PC-9 (cell line): Measurements from ENCODE around the gene GRIN2A. TPM values are rescaled to one million over a fixed set of nuclear protein-coding genes. Genes with fewer than 3 reads are reported as not detected.

ENCODE experiments used
- BruUV-seq: library from RNA; stranded (reverse); fragments of 400-500 nt; replicated peaks from 2 replicates; lab custom pipeline; 2021; lab: Mats Ljungman, UMichigan
- CTCF ChIA-PET: fragments of 300-600 bp; sonication (Branson Sonifier 250); formaldehyde crosslinking; loops from one replicate; lab custom pipeline; 2022; ENCODE audit warnings: antibody characterized with exemption; lab: Charles Lee
- POLR2A ChIA-PET: fragments of 300-600 bp; sonication (Branson Sonifier 250); formaldehyde crosslinking; loops from one replicate; lab custom pipeline; 2022; ENCODE audit warnings: antibody characterized with exemption; ENCODE audit not compliant: unreplicated experiment; lab: Charles Lee
- DNase-seq, 2 experiments: peaks; one replicate each; pipeline versions ENCODE4 v3.0.0 to v3.0.0-alpha.2; 2015 to 2022; ENCODE audit warnings: mixed read lengths in 1 of 2
- H2AFZ ChIP-seq: fragments of 200-600 bp; sonication (generic); 2 replicates; pipeline ENCODE4 v1.8.1; 2017; ENCODE audit warnings: antibody characterized with exemption
- H3F3A ChIP-seq: fragments of 200-600 bp; sonication (generic); 2 replicates; pipeline ENCODE4 v1.8.1; 2017; ENCODE audit warnings: antibody characterized with exemption, mild to moderate bottlenecking, low read depth; ENCODE audit not compliant: insufficient read depth
- H3K27ac ChIP-seq: fragments of 200-600 bp; sonication (generic); 2 replicates; pipeline ENCODE4 v1.6.1; 2016; ENCODE audit warnings: mixed run types
- H3K27me3 ChIP-seq: fragments of 200-600 bp; sonication (generic); 2 replicates; pipeline ENCODE4 v1.6.1; 2016; ENCODE audit warnings: low read depth, mixed run types; ENCODE audit not compliant: insufficient read depth
- H3K36me3 ChIP-seq: fragments of 200-600 bp; sonication (generic); 2 replicates; pipeline ENCODE4 v1.6.1; 2016; ENCODE audit warnings: low read depth, mixed run types
- H3K4me1 ChIP-seq: fragments of 200-600 bp; sonication (generic); replicated peaks from 2 replicates; pipeline ENCODE4 v1.6.1; 2016; ENCODE audit warnings: mixed run types; ENCODE audit not compliant: insufficient read depth
- H3K4me2 ChIP-seq: fragments of 200-600 bp; sonication (generic); 2 replicates; pipeline ENCODE4 v1.6.1; 2017; ENCODE audit warnings: mixed run types
- H3K4me3 ChIP-seq: fragments of 200-600 bp; sonication (generic); 2 replicates; pipeline ENCODE4 v1.6.1; 2016; ENCODE audit warnings: mixed run types
- H3K79me2 ChIP-seq: fragments of 200-600 bp; sonication (generic); 2 replicates; pipeline ENCODE4 v1.6.1; 2017; ENCODE audit warnings: low read depth, mixed run types
- H3K9me2 ChIP-seq: fragments of 200-600 bp; sonication (generic); 2 replicates; pipeline ENCODE4 v1.8.1; 2017; ENCODE audit warnings: mild to moderate bottlenecking; ENCODE audit not compliant: insufficient read depth
- H3K9me3 ChIP-seq: fragments of 200-600 bp; sonication (generic); 2 replicates; pipeline ENCODE4 v1.8.1; 2016; ENCODE audit warnings: low read depth; ENCODE audit not compliant: insufficient read depth
- H4K20me1 ChIP-seq: fragments of 200-600 bp; sonication (generic); 2 replicates; pipeline ENCODE4 v1.8.1; 2017; ENCODE audit not compliant: insufficient read depth
- CTCF ChIP-seq: fragments of 200-600 bp; sonication (generic); conservative IDR thresholded peaks from 2 replicates; pipeline ENCODE4 v1.6.1; 2017; ENCODE audit warnings: mixed run types, antibody characterized with exemption, mild to moderate bottlenecking, moderate library complexity
- EZH2 ChIP-seq: fragments of 200-600 bp; sonication (generic); IDR thresholded peaks from 2 replicates; pipeline ENCODE4 v1.8.0; 2017; ENCODE audit warnings: antibody characterized with exemption, low read depth
- intact Hi-C: fragments of 100-400 bp; cut with micrococcal nuclease; formaldehyde crosslinking; loops from one replicate; pipeline ENCODE4 v1.10.0; 2022; ENCODE audit not compliant: unreplicated experiment
- total RNA-seq: library from RNA; stranded (reverse); gene quantifications from 2 replicates; pipeline ENCODE4 v1.2.3, GENCODE V29; 2021

Gene GRIN2A
- total RNA-seq, 1 experiment from 2014 or later: not detected

GRCh38 chr16:9970244-9970643 lies 212.0 kb downstream of the GRIN2A start:
- ChIA-PET CTCF (no interaction called here), POLR2A (no interaction called here)

GRCh38 chr16:9969580-9969979 lies 212.6 kb downstream of the GRIN2A start:
- CTCF ChIA-PET: no interaction called here

More at GRCh38 chr16:9970244-9970643, 212.0 kb downstream of the GRIN2A start:
- DNase-seq: no peak
- peaks cover 10% of the 10 kb centered on the region for H3K27me3 ChIP-seq
- intact Hi-C loops: no loop called here
- H4K20me1 ChIP-seq: no peaks in the 10 kb centered on the region
- no peaks in the 10 kb centered on the region for H3K79me2 ChIP-seq
- H3K4me1 ChIP-seq: no peaks in the 10 kb centered on the region
- no TSS peak for BruUV-seq
- no peaks in the 10 kb centered on the region for H3K36me3 ChIP-seq
- no peaks in the 10 kb centered on the region for H3F3A ChIP-seq
- H3K4me3 ChIP-seq: no peak overlapping the region
- no peak overlapping the region for H3K4me2 ChIP-seq
- H3K27ac ChIP-seq: no peak overlapping the region
- TF ChIP-seq EZH2: no peak
- TF ChIP-seq CTCF: no peak
- no peaks in the 10 kb centered on the region for H3K9me2 ChIP-seq
- H2AFZ ChIP-seq: no peak overlapping the region
- no peaks in the 10 kb centered on the region for H3K9me3 ChIP-seq

GRCh38 chr16:9966569-9967157 lies 215.6 kb downstream of the GRIN2A start:
- ChIA-PET POLR2A (no interaction called here), CTCF (no interaction called here)
- Histone ChIP-seq H3K27me3 (no peaks in the 10 kb centered on the region), H3K36me3 (no peaks in the 10 kb centered on the region), H3K4me3 (no peak overlapping the region), H2AFZ (no peak overlapping the region), H3K4me2 (no peak overlapping the region), H3K9me3 (no peaks in the 10 kb centered on the region), H4K20me1 (no peaks in the 10 kb centered on the region), H3K9me2 (no peaks in the 10 kb centered on the region), H3K4me1 (no peaks in the 10 kb centered on the region), H3K27ac (no peak overlapping the region), H3K79me2 (no peaks in the 10 kb centered on the region), H3F3A (no peaks in the 10 kb centered on the region)
- intact Hi-C loops: no loop called here
- no peak for TF ChIP-seq EZH2
- BruUV-seq: no TSS peak
- peak in 1 of 2 experiments; percentile 41 for DNase-seq

More at GRCh38 chr16:9969580-9969979, 212.6 kb downstream of the GRIN2A start:
- DNase-seq: no peak
- Histone ChIP-seq H3K27ac (no peak overlapping the region), H3K27me3 (peaks cover 6% of the 10 kb centered on the region), H3K4me3 (no peak overlapping the region), H3K36me3 (no peaks in the 10 kb centered on the region), H3K4me2 (no peak overlapping the region), H4K20me1 (no peaks in the 10 kb centered on the region), H3F3A (no peaks in the 10 kb centered on the region), H3K9me3 (no peaks in the 10 kb centered on the region), H3K79me2 (no peaks in the 10 kb centered on the region), H3K9me2 (no peaks in the 10 kb centered on the region), H3K4me1 (no peaks in the 10 kb centered on the region), H2AFZ (no peak overlapping the region)
- BruUV-seq: no TSS peak
- TF ChIP-seq EZH2 (no peak), CTCF (no peak)
- intact Hi-C loops: no loop called here
- POLR2A ChIA-PET: no interaction called here

GRCh38 chr16:9965079-9965478 lies 217.1 kb downstream of the GRIN2A start:
- H3K9me2 ChIP-seq: no peaks in the 10 kb centered on the region
- H3K4me2 ChIP-seq: no peak overlapping the region
- BruUV-seq: no TSS peak
- H4K20me1 ChIP-seq: no peaks in the 10 kb centered on the region
- no peaks in the 10 kb centered on the region for H3K9me3 ChIP-seq
- no peaks in the 10 kb centered on the region for H3F3A ChIP-seq
- POLR2A ChIA-PET: no interaction called here
- TF ChIP-seq EZH2 (no peak), CTCF (no peak)
- CTCF ChIA-PET: no interaction called here
- H3K27me3 ChIP-seq: no peaks in the 10 kb centered on the region
- no peak for DNase-seq
- no peak overlapping the region for H2AFZ ChIP-seq
- no peaks in the 10 kb centered on the region for H3K4me1 ChIP-seq
- no peaks in the 10 kb centered on the region for H3K36me3 ChIP-seq
- no peaks in the 10 kb centered on the region for H3K79me2 ChIP-seq
- intact Hi-C loops: no loop called here
- no peak overlapping the region for H3K4me3 ChIP-seq
- H3K27ac ChIP-seq: no peak overlapping the region
